Sigmoid colon (tissue), 3 donors: Measurements from ENCODE around the gene SF3A1.

Source experiments
- POLR2A ChIP-seq, 2 donors: fragments of 450-650 bp; IDR thresholded peaks; one replicate each; pipeline ENCODE4 v1.6.1; 2016; ENCODE audit warnings: antibody characterized with exemption in 2 of 2, mild to moderate bottlenecking in 2 of 2, moderate library complexity in 2 of 2
- TF ChIP-seq, protein P1 (sequence below), 4 experiments: fragments of 450-650 bp in 3 of 4; fragments of 200-600 bp in 1 of 4; IDR thresholded peaks; one replicate each; pipeline ENCODE4 v1.5.1; 2016 to 2019; ENCODE audit warnings: antibody characterized with exemption in 4 of 4, mild to moderate bottlenecking in 3 of 4, moderate library complexity in 2 of 4

- TF ChIP-seq, protein P1, sequence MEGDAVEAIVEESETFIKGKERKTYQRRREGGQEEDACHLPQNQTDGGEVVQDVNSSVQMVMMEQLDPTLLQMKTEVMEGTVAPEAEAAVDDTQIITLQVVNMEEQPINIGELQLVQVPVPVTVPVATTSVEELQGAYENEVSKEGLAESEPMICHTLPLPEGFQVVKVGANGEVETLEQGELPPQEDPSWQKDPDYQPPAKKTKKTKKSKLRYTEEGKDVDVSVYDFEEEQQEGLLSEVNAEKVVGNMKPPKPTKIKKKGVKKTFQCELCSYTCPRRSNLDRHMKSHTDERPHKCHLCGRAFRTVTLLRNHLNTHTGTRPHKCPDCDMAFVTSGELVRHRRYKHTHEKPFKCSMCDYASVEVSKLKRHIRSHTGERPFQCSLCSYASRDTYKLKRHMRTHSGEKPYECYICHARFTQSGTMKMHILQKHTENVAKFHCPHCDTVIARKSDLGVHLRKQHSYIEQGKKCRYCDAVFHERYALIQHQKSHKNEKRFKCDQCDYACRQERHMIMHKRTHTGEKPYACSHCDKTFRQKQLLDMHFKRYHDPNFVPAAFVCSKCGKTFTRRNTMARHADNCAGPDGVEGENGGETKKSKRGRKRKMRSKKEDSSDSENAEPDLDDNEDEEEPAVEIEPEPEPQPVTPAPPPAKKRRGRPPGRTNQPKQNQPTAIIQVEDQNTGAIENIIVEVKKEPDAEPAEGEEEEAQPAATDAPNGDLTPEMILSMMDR (IDR thresholded peaks at IDR 0.05) = no peak
- TF ChIP-seq POLR2A (IDR thresholded peaks at IDR 0.05) = no peak
Observed at GRCh38 chr22:30325065-30325720, 31.5 kb downstream of the SF3A1 start.
